ENCODE measurements around the gene SPEN.

The SPEN gene

DNA sequence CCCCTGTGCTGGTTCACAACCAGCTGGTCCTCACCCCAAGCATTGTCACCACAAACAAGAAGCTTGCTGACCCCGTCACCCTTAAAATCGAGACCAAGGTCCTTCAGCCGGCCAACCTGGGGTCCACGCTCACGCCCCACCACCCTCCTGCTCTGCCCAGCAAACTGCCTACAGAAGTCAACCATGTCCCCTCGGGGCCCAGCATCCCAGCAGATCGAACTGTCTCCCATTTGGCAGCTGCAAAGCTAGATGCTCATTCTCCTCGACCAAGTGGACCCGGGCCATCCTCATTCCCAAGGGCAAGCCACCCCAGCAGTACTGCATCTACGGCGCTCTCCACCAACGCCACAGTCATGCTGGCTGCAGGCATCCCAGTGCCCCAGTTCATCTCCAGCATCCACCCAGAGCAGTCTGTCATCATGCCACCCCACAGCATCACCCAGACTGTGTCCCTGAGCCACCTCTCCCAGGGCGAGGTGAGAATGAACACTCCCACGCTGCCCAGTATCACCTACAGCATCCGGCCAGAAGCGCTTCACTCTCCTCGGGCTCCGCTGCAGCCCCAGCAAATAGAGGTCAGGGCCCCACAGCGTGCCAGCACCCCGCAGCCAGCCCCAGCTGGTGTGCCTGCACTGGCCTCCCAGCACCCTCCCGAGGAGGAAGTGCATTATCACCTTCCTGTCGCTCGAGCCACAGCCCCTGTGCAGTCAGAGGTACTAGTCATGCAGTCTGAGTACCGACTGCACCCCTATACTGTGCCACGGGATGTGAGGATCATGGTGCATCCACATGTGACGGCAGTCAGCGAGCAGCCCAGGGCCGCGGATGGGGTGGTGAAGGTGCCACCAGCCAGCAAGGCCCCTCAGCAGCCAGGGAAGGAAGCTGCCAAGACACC is 87.8 kb downstream of the SPEN start:
- Histone ChIP-seq H3K4me2 (ENCODE audit: low read depth, low read length, poor library complexity, severe bottlenecking) (no peak overlapping the region), H3K4me1 (ENCODE audit: insufficient read depth, low read length, poor library complexity, severe bottlenecking) (no peaks in the 10 kb centered on the region), H3K79me2 (ENCODE audit: insufficient read depth, low read length) (no peaks in the 10 kb centered on the region), H3K9me3 (ENCODE audit: insufficient read depth, low read depth, low read length) (no peaks in the 10 kb centered on the region), H3K4me3 (ENCODE audit: low read length, poor library complexity, severe bottlenecking) (no peak overlapping the region), H2AFZ (ENCODE audit: low read length) (no peak overlapping the region), H3K27me3 (ENCODE audit: insufficient read depth, low read length, poor library complexity, severe bottlenecking) (no peaks in the 10 kb centered on the region), H3F3A (ENCODE audit: low read depth) (no peaks in the 10 kb centered on the region; the same call in 1 of the 2 replicates), H3K9ac (ENCODE audit: low read depth, low read length, poor library complexity, severe bottlenecking) (no peak overlapping the region), H3K36me3 (ENCODE audit: insufficient read depth, low read length) (peaks cover 93% of the 10 kb centered on the region; the same call in 1 of the 2 replicates), H3K9me2 (replicated peaks; ENCODE audit: low read depth, low read length) (no peaks in the 10 kb centered on the region), H4K20me1 (ENCODE audit: insufficient read depth, low read length, poor library complexity, severe bottlenecking) (no peaks in the 10 kb centered on the region)
- no peak for TF ChIP-seq EZH2phosphoT487 (IDR thresholded peaks at IDR 0.05; ENCODE audit: borderline replicate concordance)
- TF ChIP-seq, protein P1, sequence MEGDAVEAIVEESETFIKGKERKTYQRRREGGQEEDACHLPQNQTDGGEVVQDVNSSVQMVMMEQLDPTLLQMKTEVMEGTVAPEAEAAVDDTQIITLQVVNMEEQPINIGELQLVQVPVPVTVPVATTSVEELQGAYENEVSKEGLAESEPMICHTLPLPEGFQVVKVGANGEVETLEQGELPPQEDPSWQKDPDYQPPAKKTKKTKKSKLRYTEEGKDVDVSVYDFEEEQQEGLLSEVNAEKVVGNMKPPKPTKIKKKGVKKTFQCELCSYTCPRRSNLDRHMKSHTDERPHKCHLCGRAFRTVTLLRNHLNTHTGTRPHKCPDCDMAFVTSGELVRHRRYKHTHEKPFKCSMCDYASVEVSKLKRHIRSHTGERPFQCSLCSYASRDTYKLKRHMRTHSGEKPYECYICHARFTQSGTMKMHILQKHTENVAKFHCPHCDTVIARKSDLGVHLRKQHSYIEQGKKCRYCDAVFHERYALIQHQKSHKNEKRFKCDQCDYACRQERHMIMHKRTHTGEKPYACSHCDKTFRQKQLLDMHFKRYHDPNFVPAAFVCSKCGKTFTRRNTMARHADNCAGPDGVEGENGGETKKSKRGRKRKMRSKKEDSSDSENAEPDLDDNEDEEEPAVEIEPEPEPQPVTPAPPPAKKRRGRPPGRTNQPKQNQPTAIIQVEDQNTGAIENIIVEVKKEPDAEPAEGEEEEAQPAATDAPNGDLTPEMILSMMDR (conservative IDR thresholded peaks at IDR 0.05; ENCODE audit: low read length), result no peak

DNA sequence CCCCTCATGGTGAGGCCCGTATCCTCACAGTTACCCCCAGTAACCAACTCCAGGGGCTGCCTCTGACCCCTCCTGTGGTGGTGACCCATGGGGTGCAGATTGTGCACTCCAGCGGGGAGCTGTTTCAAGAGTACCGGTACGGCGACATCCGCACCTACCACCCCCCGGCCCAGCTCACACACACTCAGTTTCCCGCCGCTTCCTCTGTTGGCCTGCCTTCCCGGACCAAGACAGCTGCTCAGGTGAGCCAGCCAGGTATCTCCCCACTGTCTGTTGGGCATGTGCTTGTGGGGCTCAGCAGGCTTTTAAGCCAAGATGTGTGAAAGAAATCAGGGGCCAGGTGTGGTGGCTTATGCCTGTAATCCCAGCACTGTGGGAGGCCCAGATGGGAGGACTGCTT is 88.5 kb downstream of the SPEN start:
- Histone ChIP-seq H4K20me1 (ENCODE audit: insufficient read depth, low read length, poor library complexity, severe bottlenecking) (no peaks in the 10 kb centered on the region), H3K9me3 (ENCODE audit: insufficient read depth, low read depth, low read length) (no peaks in the 10 kb centered on the region), H3K27me3 (ENCODE audit: insufficient read depth, low read length, poor library complexity, severe bottlenecking) (no peaks in the 10 kb centered on the region), H3K4me3 (ENCODE audit: low read length, poor library complexity, severe bottlenecking) (no peak overlapping the region), H3K36me3 (ENCODE audit: insufficient read depth, low read length) (peaks cover 93% of the 10 kb centered on the region; the same call in 1 of the 2 replicates), H3K4me1 (ENCODE audit: insufficient read depth, low read length, poor library complexity, severe bottlenecking) (no peaks in the 10 kb centered on the region), H2AFZ (ENCODE audit: low read length) (no peak overlapping the region), H3K9ac (ENCODE audit: low read depth, low read length, poor library complexity, severe bottlenecking) (no peak overlapping the region), H3K79me2 (ENCODE audit: insufficient read depth, low read length) (no peaks in the 10 kb centered on the region), H3K9me2 (replicated peaks; ENCODE audit: low read depth, low read length) (no peaks in the 10 kb centered on the region), H3F3A (ENCODE audit: low read depth) (no peaks in the 10 kb centered on the region; the same call in 1 of the 2 replicates), H3K4me2 (ENCODE audit: low read depth, low read length, poor library complexity, severe bottlenecking) (no peak overlapping the region)
- TF ChIP-seq, protein P1 (conservative IDR thresholded peaks at IDR 0.05; ENCODE audit: low read length), result no peak
- no peak for TF ChIP-seq EZH2phosphoT487 (IDR thresholded peaks at IDR 0.05; ENCODE audit: borderline replicate concordance)

DNA sequence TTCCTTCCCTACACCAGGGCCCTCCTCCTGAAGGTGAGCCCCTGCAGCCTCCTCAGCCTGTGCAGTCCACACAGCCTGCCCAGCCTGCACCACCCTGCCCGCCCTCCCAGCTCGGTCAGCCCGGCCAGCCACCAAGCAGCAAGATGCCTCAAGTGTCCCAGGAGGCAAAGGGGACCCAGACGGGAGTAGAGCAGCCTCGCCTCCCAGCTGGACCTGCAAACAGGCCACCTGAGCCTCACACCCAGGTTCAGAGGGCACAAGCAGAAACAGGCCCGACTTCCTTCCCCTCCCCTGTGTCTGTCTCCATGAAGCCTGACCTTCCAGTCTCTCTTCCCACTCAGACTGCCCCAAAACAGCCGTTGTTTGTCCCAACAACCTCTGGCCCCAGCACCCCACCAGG is 89.6 kb downstream of the SPEN start:
- TF ChIP-seq EZH2phosphoT487 (IDR thresholded peaks at IDR 0.05; ENCODE audit: borderline replicate concordance), result no peak
- TF ChIP-seq, protein P1 (conservative IDR thresholded peaks at IDR 0.05; ENCODE audit: low read length), result no peak
- no peak overlapping the region for H3K9ac ChIP-seq (ENCODE audit: low read depth, low read length, poor library complexity, severe bottlenecking)

More for the DNA sequence above, 89.6 kb downstream of the SPEN start:
- no peak overlapping the region for H3K4me2 ChIP-seq (ENCODE audit: low read depth, low read length, poor library complexity, severe bottlenecking)
- H3K36me3 ChIP-seq (ENCODE audit: insufficient read depth, low read length), result peaks cover 93% of the 10 kb centered on the region; the same call in 1 of the 2 replicates
- H3K79me2 ChIP-seq (ENCODE audit: insufficient read depth, low read length), result no peaks in the 10 kb centered on the region
- no peaks in the 10 kb centered on the region; the same call in 1 of the 2 replicates for H3F3A ChIP-seq (ENCODE audit: low read depth)
- H2AFZ ChIP-seq (ENCODE audit: low read length), result no peak overlapping the region
- no peak overlapping the region for H3K4me3 ChIP-seq (ENCODE audit: low read length, poor library complexity, severe bottlenecking)
- H3K27me3 ChIP-seq (ENCODE audit: insufficient read depth, low read length, poor library complexity, severe bottlenecking), result no peaks in the 10 kb centered on the region
- H3K4me1 ChIP-seq (ENCODE audit: insufficient read depth, low read length, poor library complexity, severe bottlenecking), result no peaks in the 10 kb centered on the region
- no peaks in the 10 kb centered on the region for H3K9me3 ChIP-seq (ENCODE audit: insufficient read depth, low read depth, low read length)
- H4K20me1 ChIP-seq (ENCODE audit: insufficient read depth, low read length, poor library complexity, severe bottlenecking), result no peaks in the 10 kb centered on the region
- H3K9me2 ChIP-seq (replicated peaks; ENCODE audit: low read depth, low read length), result no peaks in the 10 kb centered on the region
